HepG2 (cell line): ENCODE results near the gene HLCS. TPM values are rescaled to one million over a fixed set of nuclear protein-coding genes. Genes with fewer than 3 reads are reported as not detected.

Experiments
- ATAC-seq: fragments of 200-7000 bp; cut with Tn5 transposase; 3 replicates; pipeline ENCODE4 v1.9.1; 2020; ENCODE audit warnings: mild to moderate bottlenecking, moderate library complexity
- BruUV-seq: library from RNA; stranded (reverse); fragments of 400-500 nt; replicated peaks from 2 replicates; lab custom pipeline; 2021; lab: Mats Ljungman, UMichigan
- CTCF ChIA-PET: fragments of 300-600 bp; formaldehyde crosslinking; extraction: SDS; loops from one replicate; lab custom pipeline; 2021; ENCODE audit warnings: low total read pairs, inconsistent platforms, low intra/inter-chr PET ratio; lab: Yijun Ruan, JAX
- POLR2A ChIA-PET: fragments of 350-600 bp; sonication (Branson Sonifier 250); formaldehyde crosslinking; loops from one replicate; lab custom pipeline; 2020; ENCODE audit warnings: antibody characterized with exemption, inconsistent platforms; lab: Yijun Ruan, JAX
- DNase-seq: peaks from one replicate; pipeline ENCODE4 v3.0.0-alpha.2; 2015; ENCODE audit warnings: low spot score
- FAIRE-seq: peaks from 3 replicates; lab custom pipeline; 2011; peaks lifted over from hg19 to GRCh38; lab: Jason Lieb, UNC
- H2AFZ ChIP-seq: one replicate; pipeline ENCODE4 v1.6.1; 2011; ENCODE audit warnings: low read length, inconsistent platforms
- H3K27ac ChIP-seq: fragments of 300-600 bp; 3 replicates; pipeline ENCODE4 v1.8.0; 2011; ENCODE audit warnings: mixed run types, mild to moderate bottlenecking, mixed read lengths, low read length, inconsistent platforms; ENCODE audit not compliant: insufficient read depth; ENCODE audit errors: extremely low read length
- H3K27me3 ChIP-seq, 2 experiments: fragments of 200-600 bp in 1 of 2; 2 replicates in 1 of 2; 3 replicates in 1 of 2; pipeline versions ENCODE4 v1.6.0 to v1.8.0; 2011; ENCODE audit warnings: low read length in 2 of 2, mild to moderate bottlenecking in 2 of 2, moderate library complexity in 2 of 2, inconsistent platforms in 1 of 2; ENCODE audit not compliant: insufficient read depth in 2 of 2, control insufficient read depth in 1 of 2
- H3K36me3 ChIP-seq, 2 experiments: fragments of 200-600 bp in 1 of 2; replicated peaks in 1 of 2; 2 replicates in 1 of 2; 3 replicates in 1 of 2; pipeline versions ENCODE4 v1.5.1 to v1.8.0; 2011; ENCODE audit warnings: low read length in 2 of 2, inconsistent platforms in 1 of 2; ENCODE audit not compliant: insufficient read depth in 2 of 2, control insufficient read depth in 1 of 2
- H3K4me1 ChIP-seq: 2 replicates; pipeline ENCODE4 v1.5.1; 2012; ENCODE audit warnings: low read length, inconsistent platforms; ENCODE audit not compliant: insufficient read depth
- H3K4me2 ChIP-seq: 2 replicates; pipeline ENCODE4 v1.6.0; 2011; ENCODE audit warnings: low read depth, low read length, inconsistent platforms
- H3K4me3 ChIP-seq, 3 experiments: fragments of 200-600 bp in 1 of 3; sonication (generic), shearing (Covaris generic) in 1 of 3; replicated peaks in 1 of 3; 2 replicates each; pipeline ENCODE4 v1.5.1; 2011 to 2016; ENCODE audit warnings: low read length in 3 of 3, inconsistent platforms in 2 of 3, low read depth in 2 of 3, mild to moderate bottlenecking in 2 of 3, control low read depth in 1 of 3, mixed read lengths in 1 of 3; ENCODE audit not compliant: insufficient read depth in 1 of 3
- H3K79me2 ChIP-seq: one replicate; pipeline ENCODE4 v1.6.1; 2011; ENCODE audit warnings: low read length, inconsistent platforms; ENCODE audit not compliant: insufficient read depth
- H3K9ac ChIP-seq: 2 replicates; pipeline ENCODE4 v1.6.0; 2011; ENCODE audit warnings: mild to moderate bottlenecking, low read depth, low read length, inconsistent platforms; ENCODE audit not compliant: insufficient read depth
- H3K9me3 ChIP-seq: 2 replicates; pipeline ENCODE4 v1.5.1; 2012; ENCODE audit warnings: mild to moderate bottlenecking, low read length
- H4K20me1 ChIP-seq: 2 replicates; pipeline ENCODE4 v1.6.0; 2011; ENCODE audit warnings: inconsistent platforms, mild to moderate bottlenecking, low read length, moderate library complexity; ENCODE audit not compliant: insufficient read depth
- CSRNP1 ChIP-seq: sonication (generic); formaldehyde crosslinking; IDR thresholded peaks from 2 replicates; pipeline ENCODE4 v1.8.1; 2023; ENCODE audit warnings: mild to moderate bottlenecking, missing genetic modification reagents
- HBP1 ChIP-seq: IDR thresholded peaks from 2 replicates; pipeline ENCODE4 v1.6.1; 2016; ENCODE audit warnings: low read depth, control low read depth
- TEAD3 ChIP-seq: optimal IDR thresholded peaks from 2 replicates; pipeline ENCODE3; 2016; ENCODE audit warnings: borderline replicate concordance
- ZNF121 ChIP-seq: sonication (generic); formaldehyde crosslinking; IDR thresholded peaks from 2 replicates; pipeline ENCODE4 v1.5.0; 2020; ENCODE audit warnings: mild to moderate bottlenecking, missing genetic modification reagents
- WGBS: methylation state at CpG from one replicate; pipeline ENCODE4 v1.1.6; 2017; ENCODE audit warnings: low lambda C conversion rate; 5-methylcytosine and 5-hydroxymethylcytosine counted together
- in situ Hi-C: cut with HindIII; loops from 2 replicates; pipeline ENCODE4 v1.10.0; 2017; ENCODE audit warnings: low pct_unique_long_range_greater_than_20kb; ENCODE audit not compliant: extremely low pct_ligation_motif_present
- intact Hi-C: fragments of 100-400 bp; cut with micrococcal nuclease; formaldehyde crosslinking; loops from one replicate; pipeline ENCODE4 v1.10.0; 2022; ENCODE audit not compliant: unreplicated experiment
- polyA plus RNA-seq, 8 experiments: library from polyadenylated mRNA; depleted of rRNA in 3 of 8; stranded (reverse) in 7 of 8; unstranded in 1 of 8; fragments of >200 nt; fragmentation: Illumina TruSeq in 4 of 8; extraction: Trizol in 4 of 8; gene quantifications; 2 replicates each; pipeline versions ENCODE4 v1.2.1 to v1.2.3, GENCODE V29; 2011 to 2016; ENCODE audit warnings: low read depth in 4 of 8, missing spikeins in 1 of 8, mixed read lengths in 1 of 8; ENCODE audit not compliant: insufficient read depth in 1 of 8
- total RNA-seq, 5 experiments: library from RNA; depleted of rRNA; stranded (reverse); fragments of >200 nt; fragmentation: Illumina TruSeq; extraction: Trizol; gene quantifications; 2 replicates each; pipeline ENCODE4 v1.2.3, GENCODE V29; 2016; ENCODE audit warnings: low read depth in 1 of 5

HLCS gene
- total and polyA plus RNA-seq, 2 of the 13 experiments (the other 11 are each of a cell fraction or from before 2014, with no cell fraction given) = 7.9 to 12.3 TPM

DNA sequence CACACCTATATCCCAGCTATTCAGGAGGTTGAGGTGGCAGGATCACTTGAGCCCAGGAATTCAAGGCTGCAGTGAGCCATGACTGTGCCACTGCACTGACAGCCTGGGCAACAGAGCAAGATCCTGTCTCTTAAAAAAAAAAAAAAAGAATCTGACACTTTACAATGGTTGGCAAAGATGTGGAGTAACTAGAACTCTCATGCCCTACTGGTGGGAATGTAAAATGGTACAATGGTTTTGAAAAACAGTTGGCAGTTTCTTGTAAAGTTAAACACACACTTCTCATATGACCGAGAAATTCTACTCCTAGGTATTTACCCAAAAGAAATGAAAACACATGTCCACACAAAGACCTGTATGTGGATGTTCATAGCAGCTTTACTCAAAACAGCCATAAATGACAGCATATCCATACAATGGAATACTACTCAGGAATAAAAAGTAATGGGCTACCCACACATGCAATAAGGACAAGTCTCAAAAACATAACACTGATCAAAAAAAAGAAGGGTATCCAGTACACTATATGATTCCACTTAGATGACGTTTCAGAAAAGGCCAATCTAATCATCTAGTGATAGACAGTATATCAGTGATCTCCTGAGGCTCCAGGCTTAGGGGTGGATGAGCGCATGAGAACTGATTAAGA, 58.1 kb downstream of the HLCS start:
- Histone ChIP-seq H3K9ac (no peak overlapping the region), H4K20me1 (no peaks in the 10 kb centered on the region), H3K36me3 (no peaks in the 10 kb centered on the region), H3K4me3 (no peak overlapping the region), H3K9me3 (no peaks in the 10 kb centered on the region), H2AFZ (no peak overlapping the region), H3K27me3 (no peaks in the 10 kb centered on the region), H3K27ac (no peak overlapping the region), H3K4me2 (no peak overlapping the region), H3K4me1 (peaks cover 12% of the 10 kb centered on the region), H3K79me2 (no peaks in the 10 kb centered on the region)
- WGBS = 93% methylated on average over 3 of the region's 3 CpGs
- TF ChIP-seq HBP1 (CRISPR knock-in tag) = no peak
- no peak for TF ChIP-seq CSRNP1
- TF ChIP-seq ZNF121 (CRISPR knock-in tag) = peak; percentile 41; the same call in 1 of the 2 replicates
- TF ChIP-seq TEAD3 (CRISPR knock-in tag) = peak; percentile 22
- DNase-seq = no peak
- no peak for ATAC-seq
- no TSS peak for BruUV-seq
- CTCF ChIA-PET = no interaction called here
- POLR2A ChIA-PET = no interaction called here
- no peak for FAIRE-seq
- intact Hi-C loops (no loop called here), in situ Hi-C loops (no loop called here)
